HG03064 (cell line): Measurements from ENCODE around the gene C2CD3.
"Not testable (repeated sequence)": the region's sequence is repeated elsewhere in the genome, so short reads cannot be mapped to it uniquely, and the experiment has no call there.

Experiments used
- ATAC-seq: cut with Tn5 transposase; IDR thresholded peaks from one replicate; pipeline ENCODE4 v1.9.1; 2021; ENCODE audit warnings: low read depth; ENCODE audit not compliant: unreplicated experiment

Gene C2CD3

DNA sequence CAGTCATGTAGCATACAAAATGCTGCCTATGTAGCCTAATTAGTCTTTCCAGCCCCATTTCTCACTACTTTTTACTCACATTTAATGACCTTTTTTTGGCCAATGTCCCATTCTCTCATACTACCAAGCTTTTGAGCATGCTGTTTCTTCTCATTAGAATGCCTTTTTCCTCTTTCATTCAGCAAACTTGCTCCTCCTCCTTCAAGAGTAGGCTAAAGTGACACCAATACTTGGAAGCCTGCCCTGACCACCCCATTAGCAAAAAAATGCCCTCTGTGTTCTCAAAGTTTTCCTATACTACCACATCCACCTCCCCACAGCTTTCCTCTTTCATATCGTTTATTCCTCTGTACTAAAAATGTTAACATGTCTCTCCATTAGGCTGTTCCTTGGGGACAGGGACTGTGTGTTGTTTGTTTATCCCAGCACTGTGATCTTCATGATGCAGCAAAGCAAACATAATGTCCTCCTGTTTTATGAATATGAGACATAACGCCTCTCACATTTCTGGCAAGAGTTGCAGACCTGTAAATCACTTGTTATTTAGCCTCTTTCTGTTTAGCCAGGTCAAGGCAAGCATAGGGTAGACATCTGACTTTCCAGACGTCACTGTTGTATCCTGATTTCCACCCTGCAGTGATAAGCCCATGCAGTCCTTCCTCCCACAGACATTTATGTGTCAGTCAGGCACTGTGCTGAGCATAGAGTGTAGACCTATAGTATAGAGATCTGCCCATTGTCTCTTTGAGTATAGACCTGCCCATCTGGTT lies 99.9 kb downstream of the C2CD3 start:
- no peak for ATAC-seq

DNA sequence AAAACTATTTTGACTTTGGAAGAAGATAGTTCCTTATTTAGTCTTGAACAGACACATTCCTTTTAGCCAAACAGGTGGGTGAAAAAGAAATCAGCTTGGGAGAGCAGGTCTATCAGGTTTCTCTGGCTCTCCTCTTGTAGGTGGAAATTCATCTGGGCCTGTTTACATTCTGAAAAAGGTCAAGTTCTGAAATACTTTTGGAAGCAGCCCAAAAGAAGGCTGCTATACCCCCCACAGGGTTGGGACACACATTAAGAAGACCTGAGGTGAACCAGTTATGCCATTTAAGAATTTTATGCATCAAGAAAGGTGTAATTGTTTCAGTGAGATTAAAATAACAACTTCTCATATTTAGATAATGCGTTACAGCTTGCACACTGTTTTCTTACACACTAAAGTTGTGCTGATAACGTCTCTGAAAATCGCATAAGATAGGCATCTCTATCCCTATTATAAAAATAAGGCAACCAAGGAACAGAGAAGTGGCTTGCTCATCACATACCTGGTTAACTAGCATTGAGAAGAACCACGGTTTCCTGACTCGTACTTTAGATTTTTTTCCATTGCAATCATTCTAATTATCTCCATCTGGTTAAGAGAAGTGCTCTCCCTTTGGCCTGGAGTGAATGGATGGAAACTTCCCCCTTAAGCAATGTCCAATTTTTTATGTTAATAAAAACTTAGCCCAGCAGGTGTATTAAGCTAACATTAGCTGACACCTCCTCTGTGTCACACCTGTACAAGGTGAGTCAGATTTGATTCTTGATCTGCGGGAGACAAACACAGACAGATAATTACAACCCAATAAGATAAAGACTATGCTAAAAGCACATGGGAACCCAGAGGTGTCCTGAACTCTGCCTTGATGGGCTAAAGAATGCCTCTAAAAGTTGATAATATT lies 101.4 kb downstream of the C2CD3 start:
- ATAC-seq: no peak

DNA sequence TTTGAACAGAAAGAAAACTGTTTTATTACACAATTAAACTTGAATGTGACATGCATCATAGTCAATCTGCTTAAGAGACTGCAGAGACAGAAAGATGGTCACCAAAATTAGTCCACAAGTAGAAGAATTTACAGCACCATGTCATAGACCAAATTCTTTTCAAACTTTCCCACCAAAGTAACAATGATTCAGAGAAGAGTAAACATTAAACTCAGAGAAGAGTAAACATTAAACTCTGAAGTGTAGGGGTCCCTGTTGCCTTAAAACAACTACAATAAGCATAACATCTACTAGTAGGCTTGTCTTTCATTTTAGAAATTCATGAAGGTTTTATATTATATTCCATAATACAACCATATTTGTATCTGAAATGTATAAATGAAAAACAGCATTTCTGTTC lies 104.1 kb downstream of the C2CD3 start:
- not testable (repeated sequence) for ATAC-seq

DNA sequence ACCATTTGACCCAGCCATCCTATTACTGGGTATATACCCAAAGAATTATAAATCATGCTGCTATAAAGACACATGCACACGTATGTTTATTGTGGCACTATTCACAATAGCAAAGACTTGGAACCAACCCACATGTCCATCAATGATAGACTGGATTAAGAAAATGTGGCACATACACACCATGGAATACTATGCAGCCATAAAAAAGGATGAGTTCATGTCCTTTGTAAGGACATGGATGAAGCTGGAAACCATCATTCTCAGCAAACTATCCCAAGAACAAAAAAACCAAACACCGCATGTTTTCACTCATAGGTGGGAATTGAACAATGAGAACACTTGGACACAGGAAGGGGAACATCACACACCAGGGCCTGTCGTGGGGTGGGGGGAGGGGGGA lies 105.3 kb downstream of the C2CD3 start:
- not testable (repeated sequence) for ATAC-seq

DNA sequence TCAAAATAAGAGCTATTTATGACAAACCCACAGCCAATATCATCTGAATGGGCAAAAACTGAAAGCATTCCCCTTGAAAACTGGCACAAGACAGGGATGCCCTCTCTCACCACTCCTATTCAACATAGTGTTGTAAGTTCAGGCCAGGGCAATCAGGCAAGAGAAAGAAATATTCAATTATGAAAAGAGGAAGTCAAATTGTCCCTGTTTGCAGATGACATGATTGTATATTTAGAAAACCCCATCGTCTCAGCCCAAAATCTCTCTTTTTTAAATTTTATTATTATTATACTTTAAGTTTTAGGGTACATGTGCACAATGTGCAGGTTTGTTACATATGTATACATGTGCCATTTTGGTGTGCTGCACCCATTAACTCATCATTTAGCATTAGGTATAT lies 107.2 kb downstream of the C2CD3 start:
- not testable (repeated sequence) for ATAC-seq

DNA sequence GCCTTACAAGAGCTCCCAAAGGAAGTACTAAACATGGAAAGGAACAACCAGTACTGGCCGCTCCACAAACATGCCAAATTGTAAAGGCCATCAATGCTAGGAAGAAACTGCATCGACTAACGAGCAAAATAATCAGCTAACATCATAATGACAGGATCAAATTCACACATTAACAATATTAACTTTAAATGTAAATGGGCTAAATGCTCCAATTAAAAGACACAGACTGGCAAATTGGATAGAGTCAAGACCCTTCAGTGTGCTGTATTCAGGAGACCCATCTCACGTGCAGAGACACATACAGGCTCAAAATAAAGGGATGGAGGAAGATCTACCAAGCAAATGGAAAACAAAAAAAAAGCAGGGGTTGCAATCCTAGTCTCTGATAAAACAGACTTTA lies 109.2 kb downstream of the C2CD3 start:
- not testable (repeated sequence) for ATAC-seq

DNA sequence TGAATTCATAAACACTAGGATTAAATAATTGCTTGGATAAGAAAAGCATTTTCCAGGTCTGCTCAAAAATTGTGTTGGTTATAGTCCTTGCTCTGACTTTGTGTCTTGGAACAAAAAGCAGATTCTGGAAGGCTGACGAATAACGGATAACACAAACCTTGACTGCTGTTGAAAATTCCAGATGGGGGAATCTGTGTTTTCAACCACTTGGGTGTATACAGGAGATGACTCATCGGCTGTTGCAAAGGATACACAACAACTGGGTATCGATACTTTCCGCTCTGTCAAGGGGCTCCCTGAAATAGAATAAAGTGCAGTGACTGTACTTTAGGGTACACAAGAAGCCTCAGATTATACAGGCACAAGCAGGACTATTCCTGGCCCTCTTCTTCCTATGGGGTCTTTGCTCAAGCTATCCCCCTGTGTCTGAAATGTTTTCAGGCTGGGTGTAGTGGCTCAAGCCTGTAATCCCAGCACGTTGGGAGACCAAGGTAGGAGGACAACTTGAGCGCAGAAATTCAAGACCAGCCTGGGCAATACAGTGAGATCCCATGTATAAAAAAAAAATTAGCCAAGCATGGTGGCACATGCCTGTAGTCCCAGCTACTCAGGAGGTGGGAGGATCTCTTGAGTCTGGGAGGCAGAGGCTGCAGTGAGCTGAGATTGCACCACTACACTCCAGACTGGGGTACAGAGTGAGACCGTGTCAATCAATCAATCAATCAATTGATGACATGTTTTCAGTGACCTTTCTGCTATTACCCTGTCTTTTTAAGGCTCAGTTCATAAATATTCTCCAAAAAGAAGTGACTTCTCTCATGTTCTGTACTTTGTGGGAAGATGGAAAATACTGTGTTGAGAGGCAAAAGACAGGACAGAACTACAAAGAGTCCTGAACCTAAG lies 113.3 kb downstream of the C2CD3 start:
- no peak for ATAC-seq

DNA sequence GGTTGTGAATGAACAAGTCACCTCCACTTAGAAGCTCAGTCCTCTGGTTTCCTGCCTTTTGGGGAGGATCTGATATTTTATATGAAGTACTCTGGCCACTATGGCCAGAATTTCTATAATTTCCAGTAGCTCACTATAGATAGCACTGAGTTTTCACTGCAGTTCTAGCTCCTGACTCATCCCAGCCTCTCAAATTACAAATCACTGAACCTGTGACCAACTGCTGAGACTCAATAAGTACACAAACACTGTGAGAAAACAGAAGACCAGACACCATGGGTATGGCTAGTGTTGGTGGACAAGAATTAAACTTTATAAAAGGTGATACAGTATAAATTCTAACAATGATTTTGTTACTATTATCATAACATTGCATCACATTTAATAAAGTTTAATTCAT lies 114.9 kb downstream of the C2CD3 start:
- no peak for ATAC-seq

DNA sequence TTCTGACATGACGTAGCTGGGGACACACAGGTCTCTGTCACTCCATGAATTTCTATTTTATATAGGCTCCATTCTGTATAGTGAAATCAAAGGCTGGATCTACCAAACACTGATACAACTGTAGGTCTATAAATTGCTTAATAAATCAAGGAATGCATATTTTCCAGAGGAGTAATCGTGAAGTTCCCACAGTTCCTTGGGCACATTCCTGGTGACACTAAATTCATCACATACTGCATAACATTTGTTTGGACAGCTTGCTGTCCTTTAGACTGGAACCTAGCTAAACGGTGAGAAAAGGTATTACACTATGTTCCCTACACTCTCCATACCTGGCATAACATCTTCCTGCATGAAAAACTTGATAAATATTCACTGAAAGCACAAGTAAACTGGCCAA lies 120.3 kb downstream of the C2CD3 start:
- no peak for ATAC-seq

DNA sequence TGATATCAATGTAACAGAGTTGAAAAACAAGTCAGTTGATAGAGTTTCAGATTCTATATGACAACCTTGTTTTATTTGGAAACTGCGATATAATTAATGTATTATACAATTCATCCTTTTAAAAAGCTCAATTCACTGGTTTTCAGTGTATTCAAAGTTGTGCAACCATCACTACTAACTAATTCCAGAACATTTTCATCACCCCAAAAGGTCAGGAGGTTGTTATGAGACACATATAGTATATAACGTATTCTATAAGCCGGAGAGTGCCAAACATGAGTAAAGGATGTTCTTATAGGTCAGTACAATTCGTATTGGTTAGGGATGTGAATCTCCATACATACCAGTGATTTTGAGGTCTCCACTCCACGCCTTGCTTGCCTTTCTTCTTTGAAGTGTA lies 121.8 kb downstream of the C2CD3 start:
- ATAC-seq: no peak

DNA sequence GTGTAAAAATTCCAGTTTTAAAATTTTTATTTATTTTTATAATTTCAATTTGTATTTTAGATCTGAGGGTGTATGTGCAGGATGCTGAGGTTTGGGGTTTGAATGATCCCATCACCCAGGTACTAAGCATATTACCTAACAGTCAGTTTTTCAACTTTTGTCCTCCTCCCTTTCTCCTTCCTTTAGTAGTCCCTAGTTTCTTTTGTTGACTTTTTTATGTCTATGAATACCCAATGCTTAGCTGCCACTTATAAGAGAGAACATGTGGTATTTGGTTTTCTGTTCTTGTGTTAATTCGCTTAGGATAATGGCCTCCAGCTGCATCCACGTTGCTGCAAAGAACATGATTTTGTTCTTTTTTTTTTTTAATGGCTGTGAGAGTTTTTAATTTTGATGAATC lies 126.3 kb downstream of the C2CD3 start:
- ATAC-seq: no peak

DNA sequence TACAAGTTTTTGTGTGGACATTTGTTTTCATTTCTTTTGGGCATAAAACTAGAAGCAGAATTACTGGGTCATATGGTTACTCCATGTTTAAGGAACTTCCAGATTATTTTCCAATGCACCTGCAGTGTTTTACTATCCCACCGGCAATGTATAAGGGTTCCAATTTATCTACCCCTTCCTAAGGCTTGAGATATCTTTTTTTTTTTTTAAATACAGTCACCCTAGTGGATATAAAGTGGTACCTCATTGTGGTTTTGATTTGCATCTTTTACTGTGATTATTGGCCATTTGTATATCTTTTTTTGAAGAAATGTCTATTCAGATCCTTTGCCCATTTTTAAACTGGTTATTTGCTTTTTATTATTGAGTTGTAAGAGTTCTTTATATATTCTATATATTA lies 127.4 kb downstream of the C2CD3 start:
- ATAC-seq: no peak

DNA sequence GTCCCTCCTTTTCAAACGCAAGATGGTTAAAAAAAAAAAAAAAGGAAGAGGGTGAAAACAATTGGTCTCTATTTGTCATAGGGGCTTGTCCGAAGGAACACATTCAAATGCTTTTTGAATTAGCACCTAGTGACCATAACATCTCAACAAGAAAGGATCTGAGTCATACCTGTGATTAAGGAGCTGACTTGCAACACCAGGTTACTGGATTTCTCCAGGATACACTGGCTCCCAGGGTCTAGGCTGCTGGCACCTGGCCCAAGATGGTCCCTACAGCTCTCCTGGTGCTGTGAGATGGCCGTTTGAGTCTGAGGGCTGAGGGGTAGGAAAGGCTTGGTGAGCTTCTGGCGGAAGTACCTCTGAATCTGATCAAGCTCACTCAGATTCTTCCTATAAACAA lies 133.5 kb downstream of the C2CD3 start:
- ATAC-seq: no peak

DNA sequence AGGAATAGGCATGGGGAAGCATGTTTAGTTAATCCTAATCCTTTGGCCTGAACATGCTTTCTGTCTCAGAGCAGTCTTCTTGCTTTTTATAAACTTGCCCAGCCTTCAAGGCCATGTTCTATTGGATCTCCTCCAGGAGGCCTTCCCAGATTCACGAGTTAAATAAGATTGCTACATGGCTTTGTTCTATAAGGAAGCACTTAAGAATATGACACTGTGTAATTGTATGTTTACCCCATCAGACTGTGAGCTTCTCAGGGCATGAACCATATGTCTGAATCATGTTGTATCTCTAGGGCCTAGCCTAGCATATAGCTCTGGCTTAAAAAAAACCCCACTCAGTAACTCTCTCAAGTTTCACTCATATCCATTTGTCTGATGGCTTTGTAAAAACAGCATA lies 135.5 kb downstream of the C2CD3 start:
- no peak for ATAC-seq

DNA sequence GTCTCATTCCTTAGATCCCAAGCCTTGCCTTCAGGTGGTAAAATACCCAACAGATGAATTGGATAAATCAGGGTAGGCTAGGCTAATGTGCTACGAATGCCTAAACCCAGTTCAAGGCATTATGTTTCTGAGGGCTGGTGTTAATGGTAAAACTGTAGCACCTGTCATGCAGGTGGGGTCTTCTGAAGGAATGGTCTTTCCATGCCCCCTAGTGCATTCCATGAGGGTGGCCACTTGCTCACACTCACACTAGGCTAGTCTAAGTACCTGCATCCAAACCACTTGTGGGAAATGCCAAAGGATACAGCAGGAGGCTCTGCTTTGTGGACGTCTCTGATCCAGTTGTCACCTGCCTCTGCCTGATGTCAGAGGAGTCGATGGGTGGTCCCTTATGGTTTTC lies 137.8 kb downstream of the C2CD3 start:
- ATAC-seq: no peak

DNA sequence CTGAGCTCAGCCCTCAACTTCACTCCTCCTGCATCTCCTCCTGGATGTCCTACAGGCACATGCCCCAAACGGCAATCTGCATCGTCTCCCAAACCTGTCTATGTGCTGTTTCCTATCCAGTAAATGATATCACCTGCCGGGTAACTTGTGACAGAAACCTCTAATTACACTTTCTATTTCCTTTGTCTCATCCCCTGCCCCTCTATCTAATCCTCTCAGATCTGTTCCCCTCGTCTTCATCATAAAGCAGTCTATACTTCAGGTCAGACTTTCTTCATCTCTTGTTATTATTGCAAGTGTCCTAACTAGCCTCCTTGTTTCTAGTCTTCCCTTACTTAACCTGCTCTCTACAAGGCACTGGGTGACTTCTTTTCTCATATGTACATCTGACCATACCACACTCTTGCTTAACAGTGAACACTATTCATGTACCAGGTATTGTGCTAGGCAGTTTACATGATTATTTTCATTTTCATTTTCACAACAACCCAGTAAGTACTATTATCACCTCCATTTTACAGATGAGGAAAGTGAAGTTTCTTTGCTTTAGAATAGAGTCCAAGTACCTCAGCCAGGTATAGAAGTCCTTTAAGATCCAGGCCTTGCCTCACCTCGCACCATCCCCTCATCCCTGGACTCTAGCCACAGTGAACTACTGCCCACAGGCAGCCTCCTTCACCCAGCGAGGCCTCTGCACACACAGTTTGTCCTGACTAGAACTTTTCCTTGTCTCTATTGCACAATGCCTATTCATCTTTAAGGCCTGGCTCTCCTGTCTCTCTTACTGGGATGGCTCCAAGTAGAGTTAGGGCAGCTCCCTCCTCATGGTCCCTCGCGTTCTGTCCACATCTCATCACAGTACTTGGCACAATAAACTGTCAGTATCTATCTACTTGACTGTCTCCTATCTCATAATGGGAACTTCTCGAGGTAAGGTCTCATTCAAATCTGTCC lies 139.8 kb downstream of the C2CD3 start:
- no peak for ATAC-seq

DNA sequence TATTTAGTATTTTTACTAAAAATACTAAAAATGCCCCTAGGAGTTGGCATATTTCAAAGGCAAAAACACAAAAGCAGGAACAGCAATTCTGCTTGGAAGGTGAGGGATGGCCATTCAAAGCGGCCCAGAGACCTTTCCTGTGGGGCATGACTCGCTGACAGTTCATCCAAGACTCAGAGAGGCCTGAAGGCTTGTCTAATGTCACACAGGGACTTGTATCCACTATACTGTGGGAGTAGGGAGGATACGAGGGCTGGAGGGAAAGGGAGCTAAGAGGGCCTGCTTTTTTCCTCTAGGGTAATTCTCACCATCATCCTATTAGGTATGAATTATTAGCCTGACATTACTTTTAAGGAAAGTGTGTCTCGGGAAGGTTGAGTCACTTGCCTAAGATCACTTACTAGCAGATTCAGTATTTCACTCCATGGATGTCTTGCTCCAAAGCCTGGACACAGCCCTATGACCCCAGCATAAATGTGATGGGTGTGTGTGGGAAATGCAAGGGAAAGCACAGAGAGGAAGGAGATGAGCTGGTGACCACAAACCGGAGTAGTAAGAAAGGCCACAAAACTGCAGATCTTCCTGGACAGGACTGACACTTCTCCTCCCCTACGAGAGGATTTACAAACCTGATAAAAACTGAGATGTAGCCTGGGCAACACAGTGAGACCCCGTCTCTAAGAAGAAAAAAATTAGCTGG lies 145.2 kb downstream of the C2CD3 start:
- no peak for ATAC-seq

DNA sequence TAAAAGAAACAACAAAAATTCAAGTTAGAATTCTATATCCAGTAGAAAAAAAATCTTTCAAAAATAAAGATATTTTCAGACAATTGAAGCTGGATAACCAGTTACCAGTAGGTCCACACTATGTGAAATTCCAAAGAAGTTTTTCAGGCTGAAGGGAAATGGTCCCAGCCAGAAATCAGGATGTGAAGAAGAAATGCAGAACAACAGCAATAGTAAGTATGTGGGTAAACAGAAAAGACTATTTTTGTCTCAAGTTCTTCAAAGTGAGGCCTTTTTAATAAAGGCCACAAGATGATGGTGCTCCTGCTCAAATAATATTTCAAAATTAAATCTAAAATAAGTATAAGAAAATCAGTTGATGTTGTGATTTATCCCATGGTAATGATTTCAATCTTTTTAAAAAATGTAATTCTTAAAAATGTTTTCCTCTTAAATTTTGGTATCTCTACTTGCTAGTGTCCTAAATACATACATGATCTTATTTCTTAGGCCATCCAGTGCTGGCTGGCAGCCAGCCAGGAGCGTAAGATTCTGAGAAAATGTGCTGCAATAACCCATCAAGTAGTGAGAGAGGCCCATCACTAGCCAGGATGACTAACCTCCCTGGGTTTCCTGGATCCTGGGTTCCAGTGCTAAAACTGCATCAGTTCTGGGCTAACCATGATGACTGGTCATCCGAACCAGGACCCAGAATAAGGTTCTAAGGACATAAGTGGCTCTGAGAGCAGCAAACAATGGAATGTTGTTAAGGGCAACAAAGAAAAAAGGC lies 146.4 kb downstream of the C2CD3 start:
- no peak for ATAC-seq
